H1 (cell line): ENCODE measurements around the gene ALDH1A2. TPM values are rescaled to one million over a fixed set of nuclear protein-coding genes. Genes with fewer than 3 reads are reported as not detected.

ENCODE experiments used
- CTCF ChIA-PET: fragments of 300-600 bp; sonication (Branson Sonifier 250); formaldehyde crosslinking; loops from one replicate; lab custom pipeline; 2021; ENCODE audit not compliant: partially characterized antibody; lab: Charles Lee
- POLR2A ChIA-PET: fragments of 300-600 bp; sonication (Branson Sonifier 250); formaldehyde crosslinking; loops from one replicate; lab custom pipeline; 2021; ENCODE audit warnings: inconsistent platforms; ENCODE audit not compliant: partially characterized antibody; lab: Charles Lee
- DNase-seq, 2 experiments: peaks; one replicate each; pipeline versions ENCODE4 v3.0.0 to v3.0.0-alpha.2; 2010 to 2022; ENCODE audit warnings: low spot score in 2 of 2, low read depth in 1 of 2, mixed read lengths in 1 of 2
- FAIRE-seq: peaks from 2 replicates; lab custom pipeline; 2011; peaks lifted over from hg19 to GRCh38; lab: Jason Lieb, UNC
- H2AFZ ChIP-seq: 2 replicates; pipeline ENCODE4 v1.8.1; 2012; ENCODE audit warnings: low read length, inconsistent platforms
- H2AK5ac ChIP-seq: 2 replicates; pipeline ENCODE4 v1.6.1; 2013; ENCODE audit warnings: low read depth, low read length
- H2BK120ac ChIP-seq: replicated peaks from 2 replicates; pipeline ENCODE3; 2013; ENCODE audit warnings: low read depth, low read length, inconsistent platforms
- H2BK12ac ChIP-seq: 2 replicates; pipeline ENCODE4 v1.6.1; 2013; ENCODE audit warnings: low read depth, low read length
- H2BK15ac ChIP-seq: 2 replicates; pipeline ENCODE4 v1.6.1; 2013; ENCODE audit warnings: low read length
- H2BK20ac ChIP-seq: 2 replicates; pipeline ENCODE4 v1.6.1; 2013; ENCODE audit warnings: low read length
- H2BK5ac ChIP-seq: 2 replicates; pipeline ENCODE4 v1.6.1; 2013; ENCODE audit warnings: low read depth, low read length
- H3K14ac ChIP-seq: 2 replicates; pipeline ENCODE4 v1.6.1; 2013; ENCODE audit warnings: inconsistent platforms; ENCODE audit not compliant: insufficient read length
- H3K18ac ChIP-seq: 2 replicates; pipeline ENCODE4 v1.6.1; 2013; ENCODE audit warnings: low read length; ENCODE audit errors: extremely low read depth
- H3K23ac ChIP-seq: 2 replicates; pipeline ENCODE4 v1.6.1; 2013; ENCODE audit warnings: inconsistent platforms; ENCODE audit not compliant: insufficient read length
- H3K23me2 ChIP-seq: 2 replicates; pipeline ENCODE4 v1.6.1; 2013; ENCODE audit warnings: low read depth, low read length
- H3K27ac ChIP-seq: 2 replicates; pipeline ENCODE4 v1.6.1; 2011; ENCODE audit warnings: low read depth, low read length, inconsistent platforms
- H3K27me3 ChIP-seq, 4 experiments: replicated peaks in 1 of 4; 1 replicate in 1 of 4; 2 replicates in 3 of 4; pipeline versions ENCODE4 v1.6.1 to v1.8.1; 2011 to 2013; ENCODE audit warnings: low read length in 3 of 4, mild to moderate bottlenecking in 3 of 4, inconsistent platforms in 2 of 4, mixed read lengths in 2 of 4, moderate library complexity in 1 of 4; ENCODE audit not compliant: control insufficient read depth in 3 of 4, insufficient read depth in 3 of 4; ENCODE audit errors: extremely low read depth in 1 of 4
- H3K36me3 ChIP-seq, 4 experiments: 2 replicates each; pipeline versions ENCODE4 v1.6.1 to v1.8.1; 2011 to 2013; ENCODE audit warnings: mild to moderate bottlenecking in 4 of 4, low read length in 3 of 4, moderate library complexity in 2 of 4, control low read depth in 1 of 4, inconsistent platforms in 1 of 4; ENCODE audit not compliant: insufficient read depth in 4 of 4, control insufficient read depth in 2 of 4
- H3K4ac ChIP-seq: replicated peaks from 2 replicates; pipeline ENCODE3; 2013; ENCODE audit warnings: low read length, low read depth, mixed read lengths, inconsistent platforms; ENCODE audit not compliant: insufficient read length
- H3K4me1 ChIP-seq, 4 experiments: replicated peaks in 1 of 4; 1 replicate in 1 of 4; 2 replicates in 3 of 4; pipeline versions ENCODE4 v1.6.1 to v1.8.1; 2011 to 2013; ENCODE audit warnings: low read length in 3 of 4, inconsistent platforms in 2 of 4, mixed read lengths in 1 of 4; ENCODE audit not compliant: insufficient read depth in 4 of 4, control insufficient read depth in 3 of 4
- H3K4me2 ChIP-seq, 2 experiments: 2 replicates each; pipeline versions ENCODE4 v1.6.1 to v1.8.1; 2011 to 2013; ENCODE audit warnings: low read depth in 2 of 2, low read length in 2 of 2, control low read depth in 1 of 2, inconsistent platforms in 1 of 2, mild to moderate bottlenecking in 1 of 2; ENCODE audit not compliant: insufficient read depth in 1 of 2
- H3K4me3 ChIP-seq, 4 experiments: fragments of 200-600, 300-600 bp in 1 of 4; sonication (generic), shearing (Covaris generic), sonication (Bioruptor Twin) in 1 of 4; 2 replicates each; pipeline versions ENCODE4 v1.5.1 to v1.8.1; 2011 to 2016; ENCODE audit warnings: low read length in 4 of 4, low read depth in 3 of 4, control low read depth in 2 of 4, inconsistent platforms in 2 of 4, mild to moderate bottlenecking in 2 of 4, mixed read lengths in 1 of 4, moderate library complexity in 1 of 4; ENCODE audit not compliant: insufficient read depth in 2 of 4; ENCODE audit errors: extremely low read depth in 1 of 4
- H3K56ac ChIP-seq: replicated peaks from 2 replicates; pipeline ENCODE3; 2013; ENCODE audit warnings: low read depth, mild to moderate bottlenecking, mixed read lengths, low read length, inconsistent platforms; ENCODE audit not compliant: insufficient read length
- H3K79me1 ChIP-seq: 2 replicates; pipeline ENCODE4 v1.6.1; 2013; ENCODE audit warnings: low read depth, low read length, control low read depth
- H3K79me2 ChIP-seq, 2 experiments: 2 replicates each; pipeline versions ENCODE4 v1.6.1 to v1.8.1; 2012 to 2013; ENCODE audit warnings: low read length in 2 of 2, mild to moderate bottlenecking in 2 of 2, inconsistent platforms in 1 of 2; ENCODE audit not compliant: insufficient read depth in 2 of 2, control insufficient read depth in 1 of 2
- H3K9ac ChIP-seq, 4 experiments: replicated peaks in 1 of 4; 1 replicate in 1 of 4; 2 replicates in 3 of 4; pipeline versions ENCODE4 v1.6.1 to v1.8.1; 2011 to 2013; ENCODE audit warnings: low read depth in 3 of 4, low read length in 3 of 4, control low read depth in 2 of 4, mild to moderate bottlenecking in 2 of 4, moderate library complexity in 2 of 4, inconsistent platforms in 1 of 4; ENCODE audit errors: extremely low read depth in 1 of 4
- H3K9me3 ChIP-seq, 2 experiments: 2 replicates each; pipeline versions ENCODE4 v1.6.1 to v1.8.1; 2012 to 2013; ENCODE audit warnings: mild to moderate bottlenecking in 2 of 2, moderate library complexity in 2 of 2, control low read depth in 1 of 2, inconsistent platforms in 1 of 2, low read depth in 1 of 2, low read length in 1 of 2, mixed read lengths in 1 of 2; ENCODE audit not compliant: insufficient read depth in 2 of 2
- H4K20me1 ChIP-seq, 2 experiments: replicated peaks in 1 of 2; 2 replicates each; pipeline versions ENCODE3 to v1.8.1; 2011 to 2013; ENCODE audit warnings: inconsistent platforms in 2 of 2, low read length in 2 of 2, mild to moderate bottlenecking in 1 of 2; ENCODE audit not compliant: insufficient read depth in 2 of 2, control insufficient read depth in 1 of 2
- H4K5ac ChIP-seq: 2 replicates; pipeline ENCODE4 v1.6.1; 2013; ENCODE audit warnings: low read length, low read depth, mixed read lengths, inconsistent platforms; ENCODE audit not compliant: insufficient read length
- H4K8ac ChIP-seq: 2 replicates; pipeline ENCODE4 v1.8.0; 2013; ENCODE audit warnings: mild to moderate bottlenecking, moderate library complexity, low read length, inconsistent platforms; ENCODE audit not compliant: insufficient read depth; ENCODE audit errors: extremely low read depth
- H4K91ac ChIP-seq: replicated peaks from 2 replicates; pipeline ENCODE3; 2013; ENCODE audit warnings: low read length, mixed read lengths, inconsistent platforms; ENCODE audit not compliant: insufficient read length
- SP2 ChIP-seq: IDR thresholded peaks from 2 replicates; pipeline ENCODE4 v1.6.1; 2012; ENCODE audit warnings: mild to moderate bottlenecking, low read length, inconsistent platforms
- TBP ChIP-seq: IDR thresholded peaks from 2 replicates; pipeline ENCODE4 v1.6.1; 2011; ENCODE audit warnings: low read depth, low read length, improper control_type of control experiment
- WGBS, 2 experiments: shearing (Covaris generic) in 1 of 2; methylation state at CpG; one replicate each; pipeline versions ENCODE4 v1.1.6 to v1.1.7; 2013 to 2015; ENCODE audit warnings: low lambda C conversion rate in 2 of 2, mixed read lengths in 2 of 2, inconsistent platforms in 1 of 2, low coverage in 1 of 2, missing lambda C conversion rate in 1 of 2; ENCODE audit not compliant: insufficient replicate concordance in 2 of 2, insufficient coverage in 1 of 2, insufficient read length in 1 of 2; ENCODE audit errors: extremely low coverage in 1 of 2, missing lambda C conversion rate in 1 of 2; 5-methylcytosine and 5-hydroxymethylcytosine counted together
- polyA plus RNA-seq, 7 experiments: library from polyadenylated mRNA; depleted of rRNA in 3 of 7; stranded (reverse) in 5 of 7; unstranded in 2 of 7; fragments of >200 nt in 5 of 7; fragments of 200-250 nt in 2 of 7; gene quantifications; 1 replicate in 5 of 7; 2 replicates in 1 of 7; 4 replicates in 1 of 7; pipeline versions ENCODE4 v1.2.1 to v1.2.3, GENCODE V29; 2011 to 2013; ENCODE audit warnings: missing spikeins in 2 of 7, mixed read lengths in 2 of 7
- total RNA-seq: library from RNA; stranded (reverse); fragmentation: NEBNext Ultra II Directional; extraction: Animal tissue kit (Norgen Biotek cat#: 25700); gene quantifications from 2 replicates; pipeline ENCODE4 v1.2.1, GENCODE V29; 2021

ALDH1A2 gene
- total and polyA plus RNA-seq, 2 of the 8 experiments (the other 6 are each of a cell fraction or from before 2014, with no cell fraction given), result 0.06 to 0.24 TPM

GRCh38 chr15:57947282-57947681 lies 118.2 kb downstream of the ALDH1A2 start:
- Histone ChIP-seq H2BK15ac (no peak overlapping the region), H3K79me1 (no peaks in the 10 kb centered on the region), H3K36me3 (no peaks in the 10 kb centered on the region), H4K20me1 (peaks cover 0 to 1% of the 10 kb centered on the region in 2 experiments), H2AFZ (no peak overlapping the region), H3K4ac (no peak overlapping the region), H3K79me2 (no peaks in the 10 kb centered on the region), H3K14ac (no peak overlapping the region), H4K91ac (no peak overlapping the region), H3K23me2 (peaks cover 3% of the 10 kb centered on the region; the same call in 1 of the 2 replicates), H3K4me3 (no peak overlapping the region), H3K56ac (no peak overlapping the region), H3K27me3 (no peaks in the 10 kb centered on the region), H3K23ac (no peak overlapping the region), H4K5ac (no peak overlapping the region), H2BK120ac (no peak overlapping the region), H3K9me3 (no peaks in the 10 kb centered on the region), H3K4me1 (no peaks in the 10 kb centered on the region), H3K4me2 (no peak overlapping the region), H3K9ac (no peak overlapping the region), H2BK20ac (no peak overlapping the region), H2AK5ac (no peak overlapping the region), H3K18ac (no peak overlapping the region), H2BK12ac (no peak overlapping the region), H4K8ac (no peak overlapping the region), H3K27ac (no peak overlapping the region), H2BK5ac (no peak overlapping the region)
- POLR2A ChIA-PET, result no interaction called here
- 86% methylated on average over 4 of the region's 4 CpGs; no CpG with 5 or more reads in 1 of the 2 experiments for WGBS, 2 experiments
- CTCF ChIA-PET, result interaction anchor here (0.9 to 1.2 kb wide), 3 partner anchors 11 to 124 kb away, joined by 3 to 4 read pairs (median 3); no protein-coding TSS in a partner anchor
- TF ChIP-seq TBP (no peak), SP2 (no peak)
- FAIRE-seq, result no peak
- no peak for DNase-seq
